Heart left ventricle (tissue), 13 donors: ENCODE measurements around the gene MMAA.

ENCODE experiments used
- POLR2A ChIP-seq, 2 donors: fragments of 450-650 bp; IDR thresholded peaks; one replicate each; pipeline ENCODE4 v1.6.1; 2017; ENCODE audit warnings: antibody characterized with exemption in 2 of 2, mild to moderate bottlenecking in 2 of 2, moderate library complexity in 2 of 2
- TF ChIP-seq, protein P1 (sequence below), 12 donors: fragments of 200-600 bp; sonication (generic) in 4 of 12; IDR thresholded peaks; one replicate each; pipeline versions ENCODE4 v1.5.0 to v1.8.0; 2018 to 2022; ENCODE audit warnings: antibody characterized with exemption in 12 of 12, mild to moderate bottlenecking in 5 of 12
- donor health status: ischemic (EF 13 %, LVEDD 7.1; RV severe dilation, severe dysfunction).
- donor health status: DM: no; HTN: yes; CAD: no.
- donor health status: DM: no; HTN: no; CAD: no.
- donor health status: ischemic (EF 25% LVEDD 6.9; RV normal size, moderate dysfunction).
- donor health status: ischemic (EF 25% LVEDD 5.7; RV mildly dilated, moderate dysfunction).
- donor health status: ischemic (EF 35%, LVEDD 5.7; RV mildly dilated, moderate dysfunction).
- donor health status: nonischemic (EF 11% LVEDD 7.7; RV severe dilation, severe dysfunction).
- donor health status: DM: yes; HTN: yes; CAD: no.
- donor health status: PGD.
- donor health status: ischemic (EF 29% LVEDD 5.4; RV normal size, mild dysfunction).
- donor health status: nonischemic (EF 23%, LVEDD 6.1; RV moderate dilation, normal function).

DNA sequence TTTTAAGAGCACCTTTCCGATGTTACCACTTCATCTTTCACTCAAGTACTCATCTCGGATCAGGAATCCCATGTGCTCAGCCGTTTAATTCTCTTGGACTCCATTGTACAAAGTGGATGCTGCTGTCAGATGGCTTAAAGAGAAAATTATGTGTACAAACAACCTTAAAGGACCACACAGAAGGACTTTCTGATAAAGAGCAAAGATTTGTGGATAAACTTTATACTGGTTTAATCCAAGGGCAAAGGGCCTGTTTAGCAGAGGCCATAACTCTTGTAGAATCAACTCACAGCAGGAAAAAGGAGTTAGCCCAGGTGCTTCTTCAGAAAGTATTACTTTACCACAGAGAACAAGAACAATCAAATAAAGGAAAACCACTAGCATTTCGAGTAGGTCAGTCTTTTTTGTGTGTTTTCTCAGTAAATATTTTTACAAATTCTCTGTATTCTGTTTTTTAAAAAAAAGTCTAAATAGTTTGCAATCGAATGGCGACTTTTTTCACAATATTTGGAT lies 20.1 kb downstream of the MMAA start:
- TF ChIP-seq, protein P1, sequence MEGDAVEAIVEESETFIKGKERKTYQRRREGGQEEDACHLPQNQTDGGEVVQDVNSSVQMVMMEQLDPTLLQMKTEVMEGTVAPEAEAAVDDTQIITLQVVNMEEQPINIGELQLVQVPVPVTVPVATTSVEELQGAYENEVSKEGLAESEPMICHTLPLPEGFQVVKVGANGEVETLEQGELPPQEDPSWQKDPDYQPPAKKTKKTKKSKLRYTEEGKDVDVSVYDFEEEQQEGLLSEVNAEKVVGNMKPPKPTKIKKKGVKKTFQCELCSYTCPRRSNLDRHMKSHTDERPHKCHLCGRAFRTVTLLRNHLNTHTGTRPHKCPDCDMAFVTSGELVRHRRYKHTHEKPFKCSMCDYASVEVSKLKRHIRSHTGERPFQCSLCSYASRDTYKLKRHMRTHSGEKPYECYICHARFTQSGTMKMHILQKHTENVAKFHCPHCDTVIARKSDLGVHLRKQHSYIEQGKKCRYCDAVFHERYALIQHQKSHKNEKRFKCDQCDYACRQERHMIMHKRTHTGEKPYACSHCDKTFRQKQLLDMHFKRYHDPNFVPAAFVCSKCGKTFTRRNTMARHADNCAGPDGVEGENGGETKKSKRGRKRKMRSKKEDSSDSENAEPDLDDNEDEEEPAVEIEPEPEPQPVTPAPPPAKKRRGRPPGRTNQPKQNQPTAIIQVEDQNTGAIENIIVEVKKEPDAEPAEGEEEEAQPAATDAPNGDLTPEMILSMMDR (IDR thresholded peaks at IDR 0.05): no peak
- no peak for TF ChIP-seq POLR2A (IDR thresholded peaks at IDR 0.05)
